Epithelial cell of proximal tubule (primary cell): ENCODE results near the gene SETD5. TPM values are rescaled to one million over a fixed set of nuclear protein-coding genes. Genes with fewer than 3 reads are reported as not detected.

Experiments
- DNase-seq: peaks from one replicate; pipeline ENCODE4 v3.0.0-alpha.2; 2011; ENCODE audit warnings: low read depth
- H3K4me3 ChIP-seq: 2 replicates; pipeline ENCODE4 v1.5.1; 2011; ENCODE audit warnings: low read depth, mild to moderate bottlenecking, low read length
- total RNA-seq: library from RNA; depleted of rRNA; stranded (reverse); fragments of >200 nt; gene quantifications from 2 replicates; pipeline ENCODE4 v1.2.3, GENCODE V29; 2015
- TF ChIP-seq, protein P1 (sequence below): conservative IDR thresholded peaks from 2 replicates; pipeline ENCODE4 v1.5.1; 2012; ENCODE audit warnings: low read depth, mild to moderate bottlenecking, low read length

Gene SETD5
- 33.0 and 41.1 TPM in 2 replicates for total RNA-seq

GRCh38 chr3:9397332-9397905, at the start of gene SETD5:
TSS of gene SETD5 (plus strand) at chr3:9397615. CDS start at chr3:9428939, 31,324 bp downstream.
- DNase-seq: peak; percentile 36
- peak within 1 kb of the TSS; percentile 92 for H3K4me3 ChIP-seq
- TF ChIP-seq, protein P1, sequence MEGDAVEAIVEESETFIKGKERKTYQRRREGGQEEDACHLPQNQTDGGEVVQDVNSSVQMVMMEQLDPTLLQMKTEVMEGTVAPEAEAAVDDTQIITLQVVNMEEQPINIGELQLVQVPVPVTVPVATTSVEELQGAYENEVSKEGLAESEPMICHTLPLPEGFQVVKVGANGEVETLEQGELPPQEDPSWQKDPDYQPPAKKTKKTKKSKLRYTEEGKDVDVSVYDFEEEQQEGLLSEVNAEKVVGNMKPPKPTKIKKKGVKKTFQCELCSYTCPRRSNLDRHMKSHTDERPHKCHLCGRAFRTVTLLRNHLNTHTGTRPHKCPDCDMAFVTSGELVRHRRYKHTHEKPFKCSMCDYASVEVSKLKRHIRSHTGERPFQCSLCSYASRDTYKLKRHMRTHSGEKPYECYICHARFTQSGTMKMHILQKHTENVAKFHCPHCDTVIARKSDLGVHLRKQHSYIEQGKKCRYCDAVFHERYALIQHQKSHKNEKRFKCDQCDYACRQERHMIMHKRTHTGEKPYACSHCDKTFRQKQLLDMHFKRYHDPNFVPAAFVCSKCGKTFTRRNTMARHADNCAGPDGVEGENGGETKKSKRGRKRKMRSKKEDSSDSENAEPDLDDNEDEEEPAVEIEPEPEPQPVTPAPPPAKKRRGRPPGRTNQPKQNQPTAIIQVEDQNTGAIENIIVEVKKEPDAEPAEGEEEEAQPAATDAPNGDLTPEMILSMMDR: no peak

GRCh38 chr3:9347887-9348286, 49.5 kb upstream of the SETD5 start:
- DNase-seq: peak; percentile 43
- no peak overlapping the region for H3K4me3 ChIP-seq
- TF ChIP-seq, protein P1: no peak

DNA sequence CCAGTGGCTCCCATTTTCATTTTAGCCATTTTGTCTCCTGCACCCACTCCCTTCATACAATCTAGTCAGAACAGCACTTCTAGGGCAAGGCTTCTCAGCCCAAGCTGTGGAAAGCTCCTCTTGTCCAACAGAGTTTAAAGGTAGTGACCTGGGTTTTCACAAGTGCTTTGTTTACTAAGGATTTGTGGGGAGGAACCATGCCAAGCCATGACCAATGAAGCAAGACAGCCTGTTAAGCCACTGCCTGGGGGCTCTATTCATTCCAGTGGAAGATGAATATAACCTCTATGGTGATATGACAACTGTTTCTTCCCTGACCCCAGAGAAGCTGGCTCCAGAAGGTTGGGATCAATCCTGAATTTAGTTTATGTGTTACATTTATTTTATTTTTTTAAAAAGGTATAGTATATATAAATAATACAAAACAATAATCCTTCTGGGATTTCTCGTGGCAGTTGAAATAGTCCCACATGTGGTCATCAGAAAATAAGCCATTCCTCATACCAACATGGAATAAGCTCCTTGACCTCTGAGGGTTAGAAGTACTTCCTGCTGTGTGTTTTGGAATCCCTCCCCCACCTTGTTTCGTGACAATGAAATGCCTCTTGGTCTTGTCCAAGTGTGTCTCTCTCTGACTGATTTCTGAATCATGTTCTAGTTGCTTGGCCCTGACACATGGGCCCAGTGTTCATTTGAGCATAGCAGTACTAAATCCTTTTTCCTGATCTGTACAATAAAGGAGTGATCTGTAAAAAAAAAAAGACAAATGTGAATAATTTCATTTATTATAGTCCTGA, 47.9 kb upstream of the SETD5 start:
- H3K4me3 ChIP-seq: no peak overlapping the region
- DNase-seq: peak; percentile 83
- TF ChIP-seq, protein P1: no peak

- no peak overlapping the region for H3K4me3 ChIP-seq
- no peak for DNase-seq
- TF ChIP-seq, protein P1: no peak
Observed at GRCh38 chr3:9351709-9352126, 45.7 kb upstream of the SETD5 start.

GRCh38 chr3:9352917-9353752, 44.3 kb upstream of the SETD5 start:
- H3K4me3 ChIP-seq: no peak overlapping the region
- TF ChIP-seq, protein P1: peak; percentile 98
- peak; percentile 26 for DNase-seq

DNA sequence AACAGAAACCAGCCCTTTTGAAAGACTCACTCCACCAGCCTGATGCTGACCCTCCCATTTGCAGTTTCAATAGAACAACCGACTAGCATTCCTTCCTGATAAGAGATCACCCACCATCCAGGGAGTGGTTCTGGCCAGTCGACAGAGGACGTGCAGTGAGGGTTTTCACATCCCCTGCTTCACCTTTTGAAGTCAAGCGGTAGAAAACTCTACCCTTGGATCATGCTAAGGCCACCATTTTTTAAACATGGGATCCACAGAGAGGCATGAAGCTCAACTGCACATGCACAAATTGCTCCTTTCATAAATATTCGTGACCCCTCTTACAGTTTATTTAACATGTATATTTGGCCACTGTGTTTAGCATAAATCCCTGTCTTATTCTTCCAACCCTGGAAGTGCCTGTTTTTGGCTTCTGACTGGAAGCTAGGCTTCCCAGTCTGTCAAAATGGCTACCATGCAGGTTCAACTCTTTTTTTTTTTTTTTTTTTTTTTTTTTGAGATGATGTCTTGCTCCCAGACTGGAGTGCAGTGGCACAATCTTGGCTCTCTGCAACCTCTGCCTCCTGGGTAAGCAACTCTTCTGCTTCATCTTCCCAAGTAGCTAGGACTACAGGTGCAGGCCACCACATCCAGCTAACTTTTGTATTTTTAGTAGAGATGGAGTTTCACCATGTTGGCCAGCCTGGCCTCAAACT, 35.6 kb upstream of the SETD5 start:
- TF ChIP-seq, protein P1: no peak
- H3K4me3 ChIP-seq: peak overlapping the region; percentile 70
- no peak for DNase-seq
